SW480 (cell line): Measurements from ENCODE around the gene LSP1.
A peak's percentile ranks its signal among the peaks of the same experiment; 100 is the strongest.

Experiments used
- DNase-seq: peaks from one replicate; pipeline ENCODE4 v3.0.0-alpha.2; 2016; ENCODE audit warnings: low spot score

LSP1 gene

DNA sequence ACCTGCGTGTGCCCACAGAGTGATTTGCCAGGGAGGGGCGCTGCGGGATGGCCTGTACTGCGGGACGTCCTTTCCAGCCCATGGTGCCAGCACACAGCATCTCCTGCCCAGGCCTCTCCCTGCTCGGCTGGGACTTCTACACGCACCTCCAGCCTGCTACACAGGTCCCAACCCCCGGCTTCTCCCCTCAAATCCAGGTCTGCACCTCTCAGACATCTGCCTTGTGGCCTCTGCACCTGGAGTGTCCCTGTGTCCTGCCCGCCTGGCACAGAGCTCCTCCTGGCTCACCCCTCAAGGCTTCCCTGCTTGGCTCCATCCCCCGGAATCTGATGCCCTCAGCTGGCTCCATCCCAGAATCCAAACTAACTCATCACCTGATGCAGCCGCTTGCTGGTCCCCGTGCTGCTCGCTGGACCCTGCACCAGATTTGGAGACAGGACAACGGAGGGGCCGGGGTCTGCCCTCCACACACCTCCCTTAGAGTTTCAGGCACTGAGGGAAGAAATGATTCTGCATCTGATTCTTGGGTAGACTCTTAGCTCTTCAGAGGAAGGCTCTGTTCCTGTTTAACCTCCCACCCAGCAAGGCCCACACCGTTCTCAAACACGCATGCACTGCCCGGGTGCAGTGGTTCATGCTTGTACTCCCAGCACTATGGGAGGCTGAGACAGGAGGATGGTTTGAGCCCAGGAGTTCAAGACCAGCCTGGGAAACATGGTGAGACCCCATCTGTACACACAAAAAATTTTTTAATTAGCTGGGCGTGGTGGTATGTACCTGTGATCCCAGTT, 4.0 kb upstream of the LSP1 start:
- no peak for DNase-seq

DNA sequence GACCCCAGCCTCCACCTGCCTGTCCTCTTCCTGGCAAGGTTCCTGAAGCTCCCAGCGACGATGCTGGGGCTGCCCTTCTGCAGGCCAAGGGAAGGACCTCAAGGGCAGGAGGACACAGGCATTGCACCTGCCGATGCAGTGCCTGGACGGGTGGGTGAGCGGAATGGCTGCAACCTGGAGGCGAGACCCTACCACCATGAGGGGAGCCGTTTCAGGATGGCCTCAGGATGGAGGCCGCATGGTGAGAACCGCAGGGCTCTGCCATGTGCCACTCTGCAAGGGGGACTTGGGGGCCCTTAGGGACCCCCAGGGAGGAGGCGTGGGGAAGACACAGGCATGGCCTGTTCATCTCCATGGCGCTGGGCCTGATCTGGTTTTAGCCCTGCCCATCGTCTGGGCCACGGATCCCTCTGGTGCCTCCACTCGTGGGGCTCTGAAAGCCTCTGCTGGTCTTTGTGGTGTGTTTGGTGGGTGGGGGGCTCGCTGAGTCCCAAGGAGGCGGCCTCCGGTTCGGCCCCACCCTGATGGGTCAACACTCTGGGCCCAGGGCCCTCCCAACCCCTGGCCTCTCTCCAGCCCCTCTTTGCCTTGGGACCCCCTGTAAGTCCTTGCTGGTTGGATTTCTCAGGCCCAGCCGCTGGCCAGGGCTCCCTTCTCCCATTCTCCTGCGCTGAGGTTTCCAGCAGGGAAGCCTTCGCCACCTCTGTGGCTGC, 1.3 kb upstream of the LSP1 start:
- DNase-seq: no peak

DNA sequence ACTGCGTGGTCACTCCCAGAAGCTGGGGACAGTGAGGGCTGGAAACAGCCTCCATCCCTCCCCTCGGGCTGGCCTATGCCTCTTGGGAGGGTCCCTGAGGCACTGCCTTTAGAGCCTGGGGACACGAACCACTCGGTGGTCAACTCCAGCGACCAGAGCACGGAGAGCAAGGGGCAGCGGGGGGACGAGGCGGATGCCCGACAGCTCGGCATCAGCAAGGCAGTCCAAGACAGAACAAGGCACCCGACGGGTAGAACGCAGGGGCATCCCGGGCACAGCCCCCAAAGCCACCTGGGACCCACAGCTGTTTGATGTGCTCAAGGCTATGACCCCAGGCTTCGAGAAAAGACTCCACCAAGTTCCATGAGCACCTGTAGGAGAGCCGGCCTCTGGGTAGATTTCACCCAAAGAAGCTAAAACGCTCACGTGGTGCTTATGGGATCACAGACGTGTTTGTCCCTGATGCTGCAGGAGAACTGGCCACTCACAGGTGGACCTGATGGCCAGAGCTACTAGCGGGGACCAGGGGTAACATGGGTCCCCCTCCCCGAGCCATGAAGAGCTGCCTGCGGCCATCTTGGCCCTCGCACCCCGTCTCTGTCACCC, 510 bp upstream of the LSP1 start:
- no peak for DNase-seq

DNA sequence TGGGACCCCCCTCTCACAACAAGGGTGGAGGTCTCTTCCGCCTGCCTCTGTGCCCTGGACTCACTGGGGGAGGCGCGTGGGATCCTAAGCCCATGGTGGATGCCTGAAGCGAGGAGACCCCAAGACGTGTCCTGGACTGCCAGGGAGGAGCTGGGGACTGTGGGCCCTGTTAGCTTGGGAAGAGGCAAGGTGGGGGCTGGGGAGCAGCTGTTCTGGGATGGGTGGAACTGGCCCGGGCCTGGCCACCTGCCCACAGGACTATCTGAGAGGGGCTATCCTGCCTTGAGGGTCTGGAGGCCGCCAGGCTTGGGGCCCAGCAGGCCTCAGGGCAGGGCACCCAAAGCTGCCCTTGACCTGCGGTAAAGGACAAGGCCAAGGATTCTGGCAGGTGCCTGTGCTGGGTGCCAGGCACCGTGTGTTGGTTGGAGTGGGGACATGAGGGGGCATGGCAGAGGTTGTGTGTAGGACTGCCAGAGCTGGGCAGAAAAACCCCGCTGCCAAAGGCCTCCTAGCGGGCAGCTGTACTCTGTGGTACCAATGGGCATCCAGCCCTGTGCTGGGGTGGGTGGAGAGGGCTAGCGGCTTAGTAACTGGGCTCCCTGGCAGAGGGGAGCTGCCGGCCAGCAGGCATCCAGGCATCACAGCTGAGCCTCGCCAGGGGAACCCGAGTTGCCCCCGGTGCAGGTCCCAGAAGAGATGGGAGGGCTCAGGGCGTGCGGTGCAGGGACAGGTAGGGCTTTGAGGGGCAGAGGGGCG, 670 bp downstream of the LSP1 start:
- no peak for DNase-seq

DNA sequence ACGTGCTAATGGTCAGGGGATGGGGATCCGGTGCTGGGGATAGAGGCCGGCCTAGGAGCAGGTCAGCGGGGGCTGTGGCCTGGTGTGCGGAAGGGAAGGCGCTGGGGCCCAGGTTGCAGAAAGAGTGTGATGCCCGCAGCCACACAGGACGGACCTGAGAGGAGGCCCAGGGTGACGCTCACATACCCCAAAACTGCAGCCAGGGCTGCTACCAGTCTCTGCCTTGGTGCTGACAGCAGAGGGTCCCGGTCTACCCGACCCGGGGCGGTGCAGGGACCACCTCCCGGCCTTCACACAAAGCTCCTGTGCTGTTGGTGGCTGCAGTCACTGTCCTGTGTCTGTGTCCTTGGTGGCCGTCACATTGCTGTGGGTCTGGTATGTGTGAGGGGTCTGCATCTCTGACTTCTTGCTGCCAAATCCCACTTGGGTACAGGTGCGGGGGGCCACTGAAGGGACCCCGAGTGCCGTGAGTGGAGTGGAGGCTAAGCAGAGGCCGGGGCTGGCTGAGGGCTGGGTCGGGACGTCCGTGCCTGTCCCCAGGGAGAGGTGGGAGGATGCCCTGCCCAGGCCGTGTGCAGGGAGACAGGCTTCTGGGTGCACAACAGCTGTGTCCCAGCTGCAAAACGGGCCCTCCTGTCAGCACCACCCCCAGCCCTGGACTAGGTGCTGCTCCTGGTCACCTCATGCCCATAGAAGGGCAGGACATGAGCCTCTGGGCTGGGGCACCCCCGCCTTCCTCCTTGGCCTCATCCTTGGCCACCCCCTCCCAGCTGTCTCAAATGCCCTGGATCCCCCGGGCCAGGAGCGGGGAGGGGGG, 1.5 kb downstream of the LSP1 start:
- no peak for DNase-seq

DNA sequence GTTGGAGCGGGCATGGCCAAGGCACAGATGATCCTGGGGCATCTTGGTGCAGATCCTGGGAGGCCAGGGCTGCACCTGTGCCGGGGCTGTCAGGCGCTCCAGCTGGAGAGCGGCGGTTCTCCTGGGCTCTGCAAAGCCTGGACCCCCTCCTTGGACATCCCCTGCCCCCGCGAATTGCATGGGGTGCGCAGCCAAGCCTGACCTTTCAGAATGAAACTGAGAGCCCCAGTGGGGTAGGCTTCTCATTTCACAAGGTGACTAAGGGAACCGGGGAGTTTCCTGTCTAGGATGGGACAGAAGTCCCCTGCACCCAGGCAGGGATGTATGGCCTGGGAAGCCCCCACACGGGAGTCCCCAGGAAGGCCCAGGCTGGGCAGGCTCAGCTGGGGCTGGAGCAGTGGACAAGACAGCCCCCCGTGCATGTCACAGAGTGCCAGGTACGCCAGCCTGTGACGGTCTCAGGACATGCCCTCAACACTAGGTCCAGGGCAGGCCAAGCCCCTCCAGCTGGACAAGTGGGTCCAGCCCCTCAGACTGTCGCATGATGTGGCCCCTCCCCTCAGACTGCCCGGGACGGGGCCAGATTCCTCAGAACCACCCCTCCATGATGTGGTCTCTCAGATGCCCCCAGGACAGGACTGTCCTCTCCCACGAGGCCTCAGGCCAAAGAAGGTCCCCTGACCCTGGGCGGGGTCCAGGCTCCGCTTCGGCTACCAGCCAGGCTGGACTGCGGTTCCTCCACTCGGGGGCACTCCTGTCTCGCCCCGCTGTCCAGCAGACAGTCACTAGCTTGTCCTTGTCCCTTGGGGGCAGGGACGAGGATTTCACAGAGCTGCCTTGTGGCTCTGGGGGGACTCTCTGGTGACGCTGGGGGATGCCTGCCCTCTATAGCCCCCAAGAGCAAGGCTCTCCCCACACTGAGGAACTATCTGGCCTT, 2.3 kb downstream of the LSP1 start:
- no peak for DNase-seq

DNA sequence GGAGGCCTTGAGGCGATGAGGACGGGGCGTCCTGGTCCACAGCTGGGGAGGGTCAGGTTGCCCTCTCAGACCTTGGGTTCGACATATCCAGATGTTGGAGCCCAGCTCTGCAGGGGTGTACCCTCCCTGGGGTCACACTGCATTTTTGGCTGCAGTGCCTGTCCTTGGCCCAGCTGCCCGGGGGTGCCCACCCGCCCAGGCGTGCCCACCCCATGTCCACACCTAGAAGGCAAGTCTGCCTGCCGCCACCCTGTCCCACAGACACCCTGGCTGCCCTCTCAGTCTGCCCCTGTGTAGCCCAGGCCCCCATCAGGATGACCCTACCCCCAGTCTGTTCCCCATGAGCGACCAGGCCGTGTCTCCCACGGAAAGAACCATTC, 3.0 kb downstream of the LSP1 start:
- no peak for DNase-seq

DNA sequence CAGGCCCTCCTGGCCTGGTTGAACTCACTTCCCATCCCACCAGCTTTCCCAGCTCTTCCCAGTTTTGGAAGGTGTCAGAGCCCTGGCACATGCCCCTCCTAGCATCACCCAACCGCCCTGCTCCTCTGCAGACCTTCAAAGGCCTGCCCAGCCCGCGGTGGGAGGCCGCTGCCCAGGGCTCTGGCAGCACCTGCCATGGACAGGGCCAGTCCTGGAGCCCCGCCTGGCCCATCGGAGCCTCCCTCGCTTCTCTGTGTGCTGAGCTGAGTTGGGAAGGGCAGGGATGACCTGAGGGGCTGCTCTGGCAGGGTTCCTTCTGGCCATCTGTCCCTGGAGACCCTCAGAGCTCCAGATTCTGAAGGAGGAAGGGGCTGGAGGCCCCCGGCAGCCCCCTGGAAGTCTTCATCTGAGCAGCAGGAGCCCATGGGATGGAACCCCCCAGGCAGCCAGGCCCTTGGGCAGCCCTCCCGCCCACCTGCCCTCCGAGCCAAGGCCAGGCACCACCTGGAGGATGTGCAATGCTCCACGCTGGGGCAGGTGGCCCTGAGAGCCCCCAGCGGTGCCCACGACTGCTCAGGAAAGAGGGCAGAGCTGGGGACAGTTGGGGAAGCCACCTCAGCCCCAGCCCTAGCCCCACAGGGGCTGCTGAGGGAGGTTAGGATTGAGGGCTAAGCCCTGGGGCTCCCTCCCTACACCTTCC, 3.6 kb downstream of the LSP1 start:
- no peak for DNase-seq

DNA sequence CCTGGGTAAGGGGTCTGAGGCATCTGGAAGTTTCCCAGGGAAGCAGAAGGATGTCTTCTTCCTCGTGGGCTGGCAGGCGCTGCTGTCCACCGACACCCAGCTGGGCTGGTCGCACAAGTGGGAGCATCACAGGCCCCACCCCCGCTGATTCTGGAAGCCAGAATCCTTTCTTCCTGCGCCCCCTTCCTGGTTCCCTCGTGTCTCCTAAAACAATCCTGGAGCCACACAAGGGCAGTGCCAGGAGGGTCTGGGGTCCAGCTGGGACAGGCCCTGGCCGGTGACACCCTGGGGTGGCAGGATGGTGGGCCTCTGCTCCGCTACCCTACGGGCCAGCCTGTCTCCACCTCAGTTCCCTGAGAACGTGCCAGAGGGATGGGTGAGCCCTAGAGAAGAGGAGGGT, 4.2 kb downstream of the LSP1 start:
- DNase-seq: no peak

DNA sequence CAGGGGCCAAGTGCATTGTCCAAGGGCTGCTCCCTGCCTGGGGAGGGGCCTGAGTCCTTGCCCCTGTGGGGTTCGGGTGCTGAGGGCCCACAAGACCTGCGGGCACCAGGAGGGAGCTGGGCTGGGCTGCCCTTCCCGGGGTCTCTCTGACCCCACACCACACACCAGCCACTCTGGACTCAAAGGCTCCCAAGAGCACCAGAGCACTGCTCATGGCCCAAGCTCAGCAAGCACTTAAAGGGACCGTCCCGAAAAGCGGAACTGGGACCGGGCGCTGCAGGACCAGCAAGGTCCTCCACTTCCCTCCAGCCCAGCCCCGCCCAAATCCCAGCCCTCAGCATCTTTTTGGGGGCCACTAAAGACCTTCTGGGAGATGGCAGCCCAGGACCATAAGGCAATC, 5.3 kb downstream of the LSP1 start:
- no peak for DNase-seq

DNA sequence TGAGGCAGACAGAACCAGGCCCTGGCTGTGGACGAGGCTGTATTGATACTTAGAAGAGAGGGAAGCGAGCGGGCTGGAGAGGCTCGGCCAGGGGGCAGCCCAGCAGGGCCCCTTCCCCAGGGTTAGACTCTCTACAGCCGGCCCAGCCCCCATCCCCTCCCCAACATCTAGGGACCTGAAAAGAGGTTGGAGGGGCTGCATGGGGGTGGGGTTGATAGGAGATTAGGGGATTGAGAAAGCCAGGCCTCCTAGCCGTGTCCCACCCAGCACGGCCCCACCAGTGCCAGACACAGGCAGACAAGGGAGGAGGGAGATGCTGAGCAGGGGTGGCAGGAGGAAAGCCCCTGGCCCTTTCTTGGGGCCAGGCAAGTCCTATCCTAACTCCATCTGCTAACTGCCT, 5.7 kb downstream of the LSP1 start:
- no peak for DNase-seq

DNA sequence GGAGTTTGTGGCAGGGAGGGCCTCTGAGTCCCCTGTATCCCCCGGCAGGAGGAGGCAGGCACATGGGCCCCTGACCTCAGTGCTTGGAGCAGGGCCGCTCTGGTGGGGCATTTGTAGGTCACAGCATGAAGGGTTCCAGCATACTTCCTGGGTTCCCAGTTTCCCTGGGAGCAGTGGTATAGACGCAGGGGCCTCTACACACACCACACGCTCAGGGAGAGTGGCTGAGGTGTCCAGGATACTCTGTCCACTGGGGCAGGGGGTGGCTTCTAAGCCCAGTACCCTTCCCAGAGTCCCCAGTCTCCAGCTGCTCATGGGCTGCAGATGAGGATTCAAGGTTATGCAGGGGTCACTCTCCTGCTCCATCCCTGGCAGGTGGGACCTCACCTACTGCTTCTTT, 6.1 kb downstream of the LSP1 start:
- no peak for DNase-seq

DNA sequence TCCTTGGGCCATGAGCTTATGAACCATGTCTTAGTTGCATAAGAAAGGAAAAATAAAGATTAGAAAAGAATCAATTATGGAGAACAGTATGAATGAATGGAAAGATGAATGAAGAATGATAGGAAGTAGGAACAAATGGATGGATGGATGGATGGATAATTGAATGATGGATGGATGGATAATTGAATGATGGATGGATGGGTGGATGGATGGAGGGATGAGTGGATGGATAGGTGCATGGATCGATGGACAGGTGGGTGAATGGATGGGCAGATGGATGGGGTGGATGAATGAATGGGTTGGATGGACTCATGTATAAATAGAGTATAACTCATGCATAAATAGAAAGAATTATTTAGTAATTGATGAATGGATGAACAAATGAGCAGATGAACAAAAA, 7.2 kb downstream of the LSP1 start:
- no peak for DNase-seq

DNA sequence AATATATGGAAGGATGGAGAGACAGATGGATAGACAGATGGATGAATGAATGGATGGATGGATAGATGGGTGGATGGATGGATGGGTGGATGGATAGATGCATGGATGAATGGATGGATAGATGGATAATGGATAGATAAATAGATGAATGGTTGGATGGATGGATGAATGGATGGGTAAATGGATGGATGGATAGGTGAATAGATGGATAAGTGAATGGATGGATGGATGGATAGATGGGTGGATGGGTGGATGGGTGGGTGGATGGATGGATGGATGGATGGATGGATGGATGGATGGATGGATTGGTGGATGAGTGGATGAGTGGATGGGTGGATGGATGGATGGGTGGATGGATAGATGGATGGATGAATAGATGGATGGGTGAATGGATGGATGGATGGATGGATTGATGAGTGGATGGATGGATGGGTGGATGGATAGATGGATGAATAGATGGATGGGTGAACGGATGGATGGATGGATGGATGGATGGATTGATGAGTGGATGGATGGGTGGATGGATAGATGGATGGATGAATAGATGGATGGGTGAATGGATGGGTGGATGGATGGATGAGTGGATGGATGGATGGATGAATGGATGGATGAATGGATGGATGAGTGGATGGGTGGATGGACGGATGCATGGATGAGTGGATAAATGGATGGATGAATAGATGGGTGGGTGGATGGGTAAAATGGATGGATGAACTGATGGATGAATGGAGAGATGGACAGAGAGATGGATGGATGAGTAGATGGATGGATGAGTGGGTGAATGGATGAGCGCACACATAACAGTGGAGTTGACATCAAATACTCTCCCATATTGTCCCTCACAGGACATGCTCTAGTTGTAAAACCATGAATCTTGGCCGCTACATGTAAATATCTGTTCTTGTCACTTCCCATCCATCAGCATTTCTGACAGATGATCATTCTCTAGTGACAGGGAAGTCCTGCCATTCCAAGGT, 8.8 kb downstream of the LSP1 start:
- DNase-seq: no peak

DNA sequence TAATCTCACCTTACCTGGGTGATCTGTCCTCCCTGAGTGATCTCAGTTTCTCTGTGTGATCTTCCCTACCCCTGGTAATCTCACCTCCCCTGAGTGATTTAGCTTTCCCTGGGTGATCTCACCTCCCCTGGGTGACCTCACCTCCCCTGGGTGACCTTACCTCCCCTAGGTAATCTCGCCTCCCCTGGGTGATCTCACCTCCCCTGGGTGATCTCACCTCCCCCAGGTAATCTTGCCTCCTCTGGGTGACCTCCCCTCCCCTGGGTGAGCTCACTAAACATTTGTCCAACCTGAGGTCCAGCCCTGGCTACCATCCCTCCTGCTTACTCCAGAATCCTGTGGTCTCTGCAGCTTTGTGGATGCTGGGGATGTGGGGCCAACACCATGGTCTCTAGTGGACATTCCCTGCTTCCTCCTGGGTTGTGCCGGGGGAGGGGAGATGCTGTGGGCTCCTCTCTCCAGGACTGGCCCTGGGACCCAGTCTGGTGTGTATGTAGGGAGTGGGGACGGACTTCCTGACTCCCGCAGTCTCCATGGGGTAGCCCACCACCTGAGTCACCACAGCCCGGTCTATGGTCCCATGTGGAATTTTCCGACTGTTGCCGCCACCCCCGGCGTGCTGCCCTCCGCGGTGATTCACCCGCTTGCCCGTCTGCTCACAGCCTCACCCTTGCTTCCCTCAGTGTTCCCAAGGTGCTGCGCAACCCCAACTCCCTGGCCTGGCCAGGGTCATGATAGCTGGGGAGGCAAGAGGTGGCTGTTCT, 9.9 kb downstream of the LSP1 start:
- DNase-seq: peak; percentile 55

DNA sequence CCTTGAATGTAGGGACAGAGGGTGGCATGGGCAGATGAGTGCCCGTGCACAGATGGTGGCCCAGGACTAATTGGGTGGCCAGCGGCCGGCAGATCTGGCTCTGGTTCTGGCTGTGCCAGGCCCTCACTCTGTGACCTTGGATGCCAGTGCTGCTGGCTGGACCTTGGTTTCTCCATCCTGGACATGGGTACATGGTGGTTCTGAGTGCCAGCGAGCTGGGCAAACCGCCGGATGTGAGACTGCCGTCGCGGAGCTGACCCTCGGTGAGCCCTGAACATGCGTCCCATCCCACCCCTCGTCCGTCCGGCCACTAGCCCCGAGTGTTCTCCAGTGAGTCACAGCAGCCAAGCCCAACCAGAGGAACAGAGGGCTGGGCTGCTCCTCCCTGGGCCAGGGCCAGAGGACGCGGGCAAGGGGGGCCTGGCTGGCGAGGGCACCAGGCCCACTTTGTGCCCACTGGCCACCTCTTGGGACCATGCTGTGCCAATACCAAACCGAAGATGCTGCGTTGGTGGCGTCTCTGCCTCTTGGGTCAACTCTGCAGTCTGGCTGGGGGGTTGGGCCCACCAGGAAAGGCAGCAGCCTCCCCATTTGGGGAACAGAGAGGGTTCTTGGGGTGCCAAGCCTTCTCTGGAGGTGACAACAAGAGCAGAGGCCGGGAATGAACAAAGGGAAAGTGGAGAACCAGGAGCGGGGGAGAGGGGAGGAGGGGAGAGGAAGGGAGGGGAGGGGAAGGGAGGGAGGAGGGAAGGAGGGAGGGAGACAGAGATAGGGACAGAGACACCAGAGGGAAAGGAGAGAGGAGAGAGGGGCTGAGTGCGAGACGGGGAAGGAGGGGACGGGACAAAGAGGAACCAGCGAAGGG, 10.7 kb downstream of the LSP1 start:
- DNase-seq: peak; percentile 77

DNA sequence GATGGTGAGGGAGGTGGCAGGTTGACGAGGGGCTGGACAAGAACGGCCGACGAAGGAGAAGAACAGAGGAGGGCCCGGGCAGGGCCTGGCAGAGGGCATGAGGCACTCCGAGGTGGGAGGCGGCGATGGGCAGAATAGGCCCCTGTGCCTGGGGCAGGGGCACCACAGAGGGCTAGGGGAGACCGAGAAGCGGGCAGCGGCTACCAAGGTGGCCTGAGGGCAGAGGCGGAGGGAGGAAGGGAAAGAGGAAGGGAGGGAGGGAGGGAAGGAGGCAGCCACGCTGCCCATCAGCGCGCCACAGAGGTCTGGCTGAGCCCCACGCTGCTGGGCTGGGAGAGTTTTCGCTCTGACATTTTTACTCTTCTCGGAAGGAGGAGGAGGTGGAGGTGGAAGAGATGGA, 11.3 kb downstream of the LSP1 start:
- no peak for DNase-seq
